K562 (cell line): Measurements from ENCODE around the gene TRMT1L. TPM values are rescaled to one million over a fixed set of nuclear protein-coding genes. Genes with fewer than 3 reads are reported as not detected.

Experiments
- ERF ChIP-seq: fragments of 450-650 bp; formaldehyde crosslinking; IDR thresholded peaks from 2 replicates; pipeline ENCODE4 v1.4.0; 2020; ENCODE audit warnings: mild to moderate bottlenecking, mixed read lengths
- FOXM1 ChIP-seq, 2 experiments: fragments of 450-650 bp in 1 of 2; sonication (generic) in 1 of 2; formaldehyde crosslinking in 1 of 2; IDR thresholded peaks; 2 replicates each; pipeline versions ENCODE4 v1.6.1 to v1.9.0; 2017 to 2022; ENCODE audit warnings: low read depth in 2 of 2, mild to moderate bottlenecking in 2 of 2, missing genetic modification reagents in 1 of 2, moderate library complexity in 1 of 2
- NBN ChIP-seq: fragments of 450-650 bp; IDR thresholded peaks from 2 replicates; pipeline ENCODE4 v1.6.1; 2016; ENCODE audit warnings: low read depth, mild to moderate bottlenecking
- NRF1 ChIP-seq, 2 experiments: fragments of 450-650 bp; IDR thresholded peaks in 1 of 2; conservative IDR thresholded peaks in 1 of 2; 2 replicates each; pipeline ENCODE4 v1.6.1; 2014; ENCODE audit warnings: mild to moderate bottlenecking in 2 of 2
- PHTF2 ChIP-seq: fragments of 250-450 bp; sonication (Bioruptor Pico); IDR thresholded peaks from 2 replicates; pipeline ENCODE4 v1.5.0; 2021; ENCODE audit warnings: mild to moderate bottlenecking
- PTBP1 ChIP-seq: fragments of 200-400 bp; formaldehyde crosslinking; IDR thresholded peaks from 2 replicates; pipeline ENCODE4 v1.6.1; 2017; ENCODE audit warnings: low read depth, low read length
- PTRF ChIP-seq: fragments of 450-650 bp; IDR thresholded peaks from 2 replicates; pipeline ENCODE4 v1.6.1; 2016; ENCODE audit warnings: mild to moderate bottlenecking, missing genetic modification characterization, missing compliant biosample characterization
- ZFP36 ChIP-seq: fragments of 150-350 bp; IDR thresholded peaks from 2 replicates; pipeline ENCODE4 v1.6.1; 2018; ENCODE audit warnings: low read length, low read depth; ENCODE audit not compliant: partially characterized antibody
- ZNF436 ChIP-seq: fragments of 250-450, 450-650 bp; sonication (Bioruptor Pico); formaldehyde crosslinking; IDR thresholded peaks from 2 replicates; pipeline ENCODE4 v1.7.0; 2020; ENCODE audit warnings: mild to moderate bottlenecking
- ZNF696 ChIP-seq: fragments of 250-450 bp; sonication (Bioruptor Pico); conservative IDR thresholded peaks from 2 replicates; pipeline ENCODE4 v1.4.0; 2020; ENCODE audit warnings: mild to moderate bottlenecking, moderate library complexity
- ZZZ3 ChIP-seq: fragments of 450-650 bp; IDR thresholded peaks from 2 replicates; pipeline ENCODE4 v1.6.1; 2016; ENCODE audit warnings: antibody characterized with exemption, mild to moderate bottlenecking, moderate library complexity
- polyA plus RNA-seq, 8 experiments: library from polyadenylated mRNA; depleted of rRNA in 4 of 8; stranded (reverse) in 5 of 8; unstranded in 3 of 8; fragments of >200 nt; fragmentation: Nextera tagmentation in 2 of 8; fragmentation: Illumina TruSeq in 1 of 8; extraction: Ambion mirVana in 2 of 8; extraction: Trizol in 1 of 8; gene quantifications; 2 replicates each; pipeline versions ENCODE4 v1.2.1 to v1.2.3, GENCODE V29; 2011 to 2014; ENCODE audit warnings: inconsistent platforms in 1 of 8, missing spikeins in 1 of 8
- total RNA-seq, 7 experiments: library from RNA; depleted of rRNA in 6 of 7; stranded (reverse); fragments of >200 nt in 6 of 7; fragmentation: Illumina TruSeq in 2 of 7; extraction: Trizol in 2 of 7; gene quantifications; 2 replicates each; pipeline versions ENCODE4 v1.2.1 to v1.2.3, GENCODE V29; 2011 to 2021; ENCODE audit warnings: low replicate concordance in 1 of 7
- TF ChIP-seq, protein P1 (sequence below): fragments of 250-450 bp; sonication (Bioruptor Pico); IDR thresholded peaks from 2 replicates; pipeline ENCODE4 v1.8.0; 2022; ENCODE audit warnings: inconsistent platforms
- TF ChIP-seq, protein P2 (sequence below): sonication (generic); formaldehyde crosslinking; IDR thresholded peaks from 2 replicates; pipeline ENCODE4 v1.8.0; 2022; ENCODE audit warnings: mild to moderate bottlenecking, missing genetic modification reagents
- TF ChIP-seq, protein P3 (sequence below): IDR thresholded peaks from 3 replicates; pipeline ENCODE4 v1.6.1; 2011; ENCODE audit warnings: borderline replicate concordance, mild to moderate bottlenecking, moderate library complexity; ENCODE audit not compliant: insufficient read length; ENCODE audit errors: extremely low read depth

TRMT1L gene
- total and polyA plus RNA-seq, 9 of the 15 experiments (the other 6 are each of a cell fraction or from before 2014, with no cell fraction given): 6.4 to 88.9 (median 32.9) TPM

DNA sequence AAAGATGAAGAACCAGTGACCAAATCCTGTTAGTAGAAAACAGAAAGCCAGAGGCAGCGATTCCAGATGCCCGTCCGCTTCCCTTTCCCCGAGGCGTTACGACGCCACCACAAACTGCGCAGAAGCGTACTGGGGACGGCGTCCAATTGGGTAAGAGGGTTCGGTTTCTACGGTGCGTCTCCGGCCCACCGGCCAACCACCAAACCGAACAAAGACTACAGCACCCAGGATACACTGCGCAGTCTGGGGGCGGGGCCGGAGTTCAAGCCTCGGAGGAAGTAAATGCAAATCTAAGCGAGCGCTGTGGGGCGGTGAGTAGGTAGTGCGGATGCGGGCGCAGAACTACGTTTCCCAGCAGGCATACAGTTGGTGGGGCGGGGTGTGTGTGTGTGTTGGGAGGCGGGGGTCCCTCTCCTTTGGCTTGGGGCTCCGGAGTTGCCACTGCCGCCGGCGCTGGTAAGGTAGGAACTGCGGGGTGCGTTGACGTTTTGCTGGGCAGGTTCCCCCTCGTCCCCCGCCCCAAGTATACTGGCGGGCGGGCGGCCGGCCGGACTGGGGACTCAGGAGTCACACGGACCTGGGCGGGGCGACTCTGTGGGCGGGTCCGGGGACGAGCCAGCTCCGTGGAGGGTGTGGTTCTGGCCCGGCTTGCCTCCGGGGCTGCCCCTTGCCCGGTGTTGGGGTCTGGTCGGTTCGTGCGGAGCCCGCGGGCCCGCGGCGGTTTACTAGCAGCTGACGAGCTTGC lies at the start of gene TRMT1L, which contains the start of gene SWT1 (continued):
- TF ChIP-seq, protein P1, sequence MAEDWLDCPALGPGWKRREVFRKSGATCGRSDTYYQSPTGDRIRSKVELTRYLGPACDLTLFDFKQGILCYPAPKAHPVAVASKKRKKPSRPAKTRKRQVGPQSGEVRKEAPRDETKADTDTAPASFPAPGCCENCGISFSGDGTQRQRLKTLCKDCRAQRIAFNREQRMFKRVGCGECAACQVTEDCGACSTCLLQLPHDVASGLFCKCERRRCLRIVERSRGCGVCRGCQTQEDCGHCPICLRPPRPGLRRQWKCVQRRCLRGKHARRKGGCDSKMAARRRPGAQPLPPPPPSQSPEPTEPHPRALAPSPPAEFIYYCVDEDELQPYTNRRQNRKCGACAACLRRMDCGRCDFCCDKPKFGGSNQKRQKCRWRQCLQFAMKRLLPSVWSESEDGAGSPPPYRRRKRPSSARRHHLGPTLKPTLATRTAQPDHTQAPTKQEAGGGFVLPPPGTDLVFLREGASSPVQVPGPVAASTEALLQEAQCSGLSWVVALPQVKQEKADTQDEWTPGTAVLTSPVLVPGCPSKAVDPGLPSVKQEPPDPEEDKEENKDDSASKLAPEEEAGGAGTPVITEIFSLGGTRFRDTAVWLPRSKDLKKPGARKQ (CRISPR knock-in tag): no peak
- no peak for TF ChIP-seq FOXM1 (IDR thresholded peaks at IDR 0.05; ENCODE audit: low read depth)
- TF ChIP-seq FOXM1 (CRISPR knock-in tag; IDR thresholded peaks at IDR 0.05; ENCODE audit: low read depth): no peak
- TF ChIP-seq NRF1 (conservative IDR thresholded peaks at IDR 0.05 in 1 of 2, IDR thresholded peaks at IDR 0.05 in 1 of 2): peak; percentile 91 to 93
- TF ChIP-seq, protein P2, sequence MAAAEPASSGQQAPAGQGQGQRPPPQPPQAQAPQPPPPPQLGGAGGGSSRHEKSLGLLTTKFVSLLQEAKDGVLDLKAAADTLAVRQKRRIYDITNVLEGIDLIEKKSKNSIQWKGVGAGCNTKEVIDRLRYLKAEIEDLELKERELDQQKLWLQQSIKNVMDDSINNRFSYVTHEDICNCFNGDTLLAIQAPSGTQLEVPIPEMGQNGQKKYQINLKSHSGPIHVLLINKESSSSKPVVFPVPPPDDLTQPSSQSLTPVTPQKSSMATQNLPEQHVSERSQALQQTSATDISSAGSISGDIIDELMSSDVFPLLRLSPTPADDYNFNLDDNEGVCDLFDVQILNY: no peak
- TF ChIP-seq PTRF (tag): no peak
- TF ChIP-seq PHTF2 (CRISPR knock-in tag): no peak
- peak; percentile 13 for TF ChIP-seq ZFP36
- no peak for TF ChIP-seq ZNF696 (CRISPR knock-in tag)
- no peak for TF ChIP-seq ZZZ3
- no peak for TF ChIP-seq ERF (CRISPR knock-in tag)
- TF ChIP-seq NBN: no peak
- TF ChIP-seq ZNF436 (CRISPR knock-in tag): no peak
- TF ChIP-seq PTBP1: no peak
- TF ChIP-seq, protein P3, sequence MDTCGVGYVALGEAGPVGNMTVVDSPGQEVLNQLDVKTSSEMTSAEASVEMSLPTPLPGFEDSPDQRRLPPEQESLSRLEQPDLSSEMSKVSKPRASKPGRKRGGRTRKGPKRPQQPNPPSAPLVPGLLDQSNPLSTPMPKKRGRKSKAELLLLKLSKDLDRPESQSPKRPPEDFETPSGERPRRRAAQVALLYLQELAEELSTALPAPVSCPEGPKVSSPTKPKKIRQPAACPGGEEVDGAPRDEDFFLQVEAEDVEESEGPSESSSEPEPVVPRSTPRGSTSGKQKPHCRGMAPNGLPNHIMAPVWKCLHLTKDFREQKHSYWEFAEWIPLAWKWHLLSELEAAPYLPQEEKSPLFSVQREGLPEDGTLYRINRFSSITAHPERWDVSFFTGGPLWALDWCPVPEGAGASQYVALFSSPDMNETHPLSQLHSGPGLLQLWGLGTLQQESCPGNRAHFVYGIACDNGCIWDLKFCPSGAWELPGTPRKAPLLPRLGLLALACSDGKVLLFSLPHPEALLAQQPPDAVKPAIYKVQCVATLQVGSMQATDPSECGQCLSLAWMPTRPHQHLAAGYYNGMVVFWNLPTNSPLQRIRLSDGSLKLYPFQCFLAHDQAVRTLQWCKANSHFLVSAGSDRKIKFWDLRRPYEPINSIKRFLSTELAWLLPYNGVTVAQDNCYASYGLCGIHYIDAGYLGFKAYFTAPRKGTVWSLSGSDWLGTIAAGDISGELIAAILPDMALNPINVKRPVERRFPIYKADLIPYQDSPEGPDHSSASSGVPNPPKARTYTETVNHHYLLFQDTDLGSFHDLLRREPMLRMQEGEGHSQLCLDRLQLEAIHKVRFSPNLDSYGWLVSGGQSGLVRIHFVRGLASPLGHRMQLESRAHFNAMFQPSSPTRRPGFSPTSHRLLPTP: no peak
